GM18508 (cell line): ENCODE data around the gene ANKRD44.

Source experiments
- ATAC-seq: cut with Tn5 transposase; IDR thresholded peaks from one replicate; pipeline ENCODE4 v1.9.1; 2021; ENCODE audit warnings: moderate number of reproducible peaks; ENCODE audit not compliant: insufficient read depth, unreplicated experiment

ANKRD44 gene

DNA sequence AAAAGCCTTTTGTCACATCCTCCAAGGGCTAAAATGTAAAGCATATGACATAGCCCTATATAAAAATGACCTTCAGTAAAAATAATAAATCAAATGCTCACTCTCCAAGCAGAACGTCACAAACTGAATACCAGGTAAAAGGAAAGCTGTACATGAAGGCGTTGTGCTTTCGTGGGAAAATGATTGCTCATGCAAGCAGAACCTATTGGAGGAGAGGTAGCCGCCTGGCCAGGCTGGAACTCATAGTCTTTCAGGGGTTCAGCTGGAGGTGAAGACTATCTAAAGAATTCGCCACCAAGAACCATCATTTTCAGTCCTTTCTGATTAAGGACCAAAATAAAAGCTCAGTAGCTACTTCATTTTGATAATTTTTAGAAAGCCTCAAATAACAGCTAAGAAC lies 44.7 kb downstream of the ANKRD44 start:
- no peak for ATAC-seq

DNA sequence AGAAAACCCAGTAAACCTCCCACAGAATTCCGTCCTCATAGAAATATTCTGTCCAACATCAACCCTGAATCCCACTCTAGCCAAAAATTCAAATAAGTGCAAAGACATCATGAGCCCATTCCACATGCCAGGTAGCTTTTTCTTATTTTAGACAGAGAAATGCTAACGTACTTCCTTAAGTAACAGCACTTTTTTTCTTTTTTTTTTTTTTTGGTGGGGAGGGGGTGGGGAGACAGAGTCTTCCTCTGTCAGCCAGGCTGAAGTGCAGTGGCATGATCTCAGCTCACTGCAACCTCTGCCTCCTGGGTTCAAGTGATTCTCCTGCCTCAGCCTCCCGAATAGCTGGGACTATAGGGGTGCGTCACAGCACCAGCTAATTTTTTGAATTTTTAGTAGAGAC lies 45.5 kb downstream of the ANKRD44 start:
- ATAC-seq, result no peak

DNA sequence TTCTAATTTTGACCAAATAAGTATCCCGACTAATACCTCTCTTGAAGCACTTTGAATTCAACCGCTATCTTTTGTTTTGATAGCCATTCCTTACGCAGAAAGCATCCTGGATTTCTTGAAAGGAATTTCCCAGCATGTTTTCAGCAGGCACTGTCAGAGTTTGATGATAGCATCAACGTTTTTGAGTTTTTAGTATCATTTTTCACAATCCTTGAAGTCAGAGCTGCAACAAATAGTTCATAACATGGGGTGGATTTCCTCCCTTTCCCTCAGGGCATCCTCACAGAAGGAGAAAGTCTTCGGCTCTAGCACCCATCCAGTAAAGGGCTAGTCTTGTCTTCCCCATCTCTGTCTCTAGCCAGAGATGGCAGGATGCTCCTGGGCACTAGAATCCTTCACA lies 46.2 kb downstream of the ANKRD44 start:
- no peak for ATAC-seq

DNA sequence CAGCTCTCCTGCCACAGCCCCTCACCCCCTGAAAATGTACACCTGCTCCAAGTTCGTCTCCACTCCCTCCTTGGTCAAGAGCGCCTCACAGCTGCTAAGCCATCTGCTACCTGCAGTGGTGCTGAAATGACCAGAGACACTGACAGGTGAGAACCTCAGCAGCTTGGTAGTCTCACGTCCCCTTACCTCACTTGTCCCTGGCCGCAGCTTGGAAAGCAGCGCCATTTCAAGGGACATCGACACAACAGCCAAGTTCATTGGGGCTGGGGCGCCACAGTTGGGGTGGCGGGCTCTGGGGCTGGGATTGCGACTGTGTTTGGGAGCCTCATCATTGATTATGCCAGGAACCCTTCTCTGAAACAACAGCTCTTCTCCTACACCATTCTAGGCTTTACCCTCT lies 47.5 kb downstream of the ANKRD44 start:
- no peak for ATAC-seq

DNA sequence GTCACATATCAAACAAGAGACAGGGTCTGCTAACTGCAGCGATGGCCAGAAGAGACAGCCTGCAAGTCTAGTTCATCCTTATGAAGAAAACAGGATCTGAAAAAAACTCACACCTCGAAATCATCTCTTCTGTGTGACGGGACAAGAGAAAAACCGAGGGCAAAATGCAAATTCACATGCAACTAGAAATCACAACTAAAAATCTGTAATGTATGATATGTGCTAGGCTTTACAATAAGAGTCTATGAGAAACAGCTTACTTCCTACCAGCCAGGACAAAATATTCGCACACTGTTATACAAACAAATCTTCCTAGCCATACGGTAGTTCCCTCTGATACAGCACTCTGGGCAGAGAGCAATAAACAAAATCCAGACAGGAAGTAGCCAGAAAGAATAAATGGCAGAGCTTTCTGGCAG lies 48.8 kb downstream of the ANKRD44 start:
- peak; percentile 50 for ATAC-seq

DNA sequence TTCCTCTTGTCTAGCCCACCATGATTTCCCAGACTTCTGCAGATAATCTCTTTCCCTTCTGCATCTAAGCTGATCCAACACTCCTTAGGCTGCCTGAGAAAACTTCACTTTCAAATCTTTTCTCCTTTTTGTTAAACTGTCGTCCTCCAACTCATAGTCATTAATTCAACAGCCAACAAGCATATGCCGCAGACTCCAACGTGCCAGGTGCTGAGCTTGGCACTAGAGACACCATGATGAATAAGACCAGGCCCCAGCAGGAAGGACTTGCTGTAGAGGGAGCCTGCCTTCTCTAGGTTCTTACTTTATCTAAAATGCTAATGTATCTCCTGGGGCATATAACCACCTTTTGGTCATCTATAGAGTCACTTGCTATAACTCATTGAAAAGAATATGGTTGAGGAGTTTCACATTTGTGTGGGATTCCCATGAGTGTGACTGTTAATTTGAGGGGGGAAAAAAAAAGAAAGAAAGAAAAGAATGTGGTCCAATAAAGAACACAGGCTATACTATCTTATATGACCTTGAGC lies 51.0 kb downstream of the ANKRD44 start:
- ATAC-seq, result no peak

DNA sequence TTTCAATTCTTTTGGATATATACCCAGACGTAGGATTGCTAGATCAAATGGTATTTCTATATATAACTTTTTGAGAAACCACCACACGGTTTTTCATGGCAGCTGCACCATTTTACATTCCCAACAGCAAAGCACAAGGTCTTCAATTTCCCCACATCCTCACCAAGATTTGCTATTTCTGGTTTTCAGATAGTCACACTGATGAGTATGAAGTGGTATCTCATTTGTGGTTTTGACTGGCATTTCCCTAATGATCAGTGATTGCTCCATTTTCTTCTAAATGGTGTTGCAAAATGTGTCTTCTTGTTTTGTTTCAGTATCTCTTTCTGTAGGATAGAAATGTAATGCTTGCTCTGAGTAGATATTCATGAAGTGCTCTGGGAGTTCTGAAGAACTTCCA lies 52.0 kb downstream of the ANKRD44 start:
- ATAC-seq, result no peak

DNA sequence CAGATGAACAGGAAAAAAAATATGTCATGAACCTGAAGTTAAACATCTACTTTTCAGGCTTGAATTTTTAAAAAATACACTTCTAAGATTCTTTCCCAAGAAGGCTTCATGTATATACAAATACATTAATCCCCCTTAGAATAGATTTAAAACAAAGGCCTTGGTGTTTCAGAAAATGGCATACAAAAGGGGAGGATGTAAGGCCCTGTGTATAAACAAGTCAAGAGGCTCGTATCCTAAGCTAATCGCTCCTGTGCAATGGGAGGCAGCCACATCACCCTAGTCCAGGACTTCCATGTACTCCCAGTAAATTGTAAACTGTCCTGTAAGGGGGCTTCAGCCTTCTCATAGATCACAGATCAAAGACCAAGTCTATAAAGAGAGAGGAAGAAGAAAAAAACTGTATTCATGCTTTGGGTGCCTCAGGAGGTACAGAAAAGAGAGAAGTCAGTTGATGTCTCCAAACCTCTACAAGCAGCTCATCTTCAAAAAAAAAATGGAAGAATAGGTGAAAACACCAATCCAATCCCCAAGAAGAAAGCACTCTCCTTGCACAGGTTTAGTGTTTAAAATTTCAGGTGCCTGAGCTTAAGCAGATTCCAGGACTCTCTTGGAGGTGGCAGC lies 53.9 kb downstream of the ANKRD44 start:
- ATAC-seq, result no peak

DNA sequence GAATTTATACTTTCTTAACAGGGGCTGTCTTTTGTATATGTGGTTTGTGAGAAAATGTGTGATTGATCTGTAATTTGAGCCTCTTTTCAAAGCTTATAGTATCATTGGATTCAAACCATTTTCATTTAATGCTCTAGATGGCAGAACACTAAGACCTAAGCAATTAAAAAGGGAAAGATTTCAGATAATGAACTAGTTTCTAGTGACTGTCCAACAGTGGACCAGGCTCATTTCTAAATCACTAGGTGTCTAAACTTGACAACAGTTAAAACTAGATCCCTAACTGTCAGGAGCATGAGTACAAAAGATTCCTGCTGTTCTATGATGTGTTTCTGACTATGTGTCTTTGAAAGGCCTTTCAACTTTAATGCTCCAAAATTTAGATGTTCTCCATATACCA lies 54.6 kb downstream of the ANKRD44 start:
- ATAC-seq, result no peak

DNA sequence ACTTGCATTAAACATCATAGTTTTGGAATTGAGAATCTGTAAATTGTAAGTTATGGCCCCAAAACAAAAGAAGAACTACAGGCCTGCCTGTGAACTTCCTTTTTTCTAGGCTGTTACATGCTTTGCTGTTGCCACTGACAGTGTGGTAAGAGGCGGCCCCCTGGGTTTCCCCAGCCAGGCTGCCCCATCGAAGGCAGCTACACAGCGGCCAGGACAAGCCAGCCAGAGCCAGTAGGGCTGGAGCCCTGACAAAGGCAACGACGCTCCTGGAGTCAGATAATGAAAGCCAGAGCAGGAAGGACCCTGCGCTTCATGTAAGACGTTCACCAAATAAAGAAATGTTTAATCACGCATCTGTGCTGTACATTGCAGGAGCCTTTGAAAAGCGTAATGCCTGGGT lies 55.0 kb downstream of the ANKRD44 start:
- peak; percentile 85 for ATAC-seq

DNA sequence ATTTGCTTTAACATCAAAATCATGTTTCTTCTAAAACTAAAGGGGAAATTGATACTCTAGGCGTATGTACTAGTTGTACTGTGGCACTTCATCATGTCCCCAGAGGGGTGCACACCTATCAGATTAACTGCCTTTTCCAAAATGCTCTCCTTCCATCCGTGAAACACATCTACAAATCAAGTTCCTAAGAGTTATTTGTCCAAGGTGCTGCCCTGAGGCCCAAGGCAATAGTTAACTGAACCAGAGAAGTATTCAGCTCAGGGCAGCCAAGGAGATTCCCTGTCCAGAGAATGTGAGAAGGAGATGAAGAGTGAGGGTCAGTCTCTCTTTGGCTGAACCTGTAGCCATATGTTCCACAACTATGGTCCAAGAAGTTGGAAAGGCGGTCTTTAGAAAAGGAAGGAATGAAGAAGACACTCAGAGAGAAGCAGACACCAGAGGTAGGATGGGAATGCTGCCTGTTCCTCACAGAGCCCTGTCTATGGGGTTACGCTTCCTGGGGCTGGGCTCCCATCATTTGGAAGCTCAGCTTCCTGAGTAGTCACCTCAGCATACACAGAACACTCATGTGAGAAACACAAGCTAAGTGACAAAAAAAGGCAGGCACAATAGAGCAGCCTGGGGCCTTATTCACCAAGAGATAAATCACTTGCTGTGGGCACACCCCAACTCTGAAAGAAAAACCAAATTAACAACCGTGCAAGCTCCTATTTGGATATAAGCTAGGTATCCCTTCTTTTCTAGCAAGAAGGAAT lies 55.6 kb downstream of the ANKRD44 start:
- ATAC-seq, result peak; percentile 9

DNA sequence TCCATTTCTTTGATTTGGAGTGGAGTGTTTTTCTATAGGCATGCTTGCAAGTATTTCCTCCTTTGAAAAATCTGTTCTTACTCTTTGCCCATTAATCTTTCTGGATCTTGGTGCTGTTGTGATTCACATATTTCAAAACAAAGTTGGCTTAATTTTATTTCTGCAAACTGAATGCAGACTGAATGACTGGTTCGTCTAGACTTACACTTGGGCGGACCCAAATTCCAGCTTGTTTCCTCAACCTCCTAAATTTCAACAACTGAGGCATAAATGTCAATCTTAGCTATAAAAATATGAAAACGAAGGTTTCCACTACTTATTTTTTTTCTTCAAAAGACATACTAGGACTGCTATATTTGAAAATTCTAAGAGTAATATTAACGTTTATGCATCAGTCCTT lies 59.0 kb downstream of the ANKRD44 start:
- ATAC-seq, result no peak

DNA sequence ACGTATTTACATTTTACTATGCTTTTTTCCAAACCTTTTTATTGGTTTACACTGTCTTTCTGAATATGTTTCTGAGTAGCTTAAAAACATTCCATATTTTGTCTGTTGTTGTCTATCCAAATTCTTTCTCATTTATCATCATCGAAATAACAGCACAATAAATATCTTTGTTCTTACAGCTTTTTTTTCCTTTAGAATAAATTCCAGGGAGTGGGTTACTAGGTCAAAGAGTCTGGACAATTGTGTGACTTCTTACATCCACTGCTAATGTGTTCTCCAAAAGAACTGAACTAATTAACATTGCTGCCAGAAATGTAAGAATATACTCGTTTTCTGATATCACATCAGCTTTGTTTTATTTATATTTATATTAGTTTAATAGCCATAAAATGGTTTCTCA lies 59.4 kb downstream of the ANKRD44 start:
- ATAC-seq, result no peak

DNA sequence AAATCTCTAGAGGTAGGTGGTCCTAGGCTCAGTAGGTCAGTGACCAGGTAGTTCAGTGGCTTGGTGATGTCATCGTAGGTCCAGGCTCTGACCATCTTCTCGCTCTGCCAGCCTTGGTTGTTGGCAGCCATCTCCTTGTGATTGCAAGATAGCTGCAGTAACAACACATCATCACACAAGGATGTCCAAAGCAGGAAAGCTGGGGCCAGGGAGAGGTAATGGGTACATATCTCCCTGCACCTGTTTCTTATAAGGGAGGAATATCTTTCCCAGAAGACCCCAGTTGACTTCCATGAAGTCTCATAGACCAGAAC lies 60.5 kb downstream of the ANKRD44 start:
- ATAC-seq, result no peak

DNA sequence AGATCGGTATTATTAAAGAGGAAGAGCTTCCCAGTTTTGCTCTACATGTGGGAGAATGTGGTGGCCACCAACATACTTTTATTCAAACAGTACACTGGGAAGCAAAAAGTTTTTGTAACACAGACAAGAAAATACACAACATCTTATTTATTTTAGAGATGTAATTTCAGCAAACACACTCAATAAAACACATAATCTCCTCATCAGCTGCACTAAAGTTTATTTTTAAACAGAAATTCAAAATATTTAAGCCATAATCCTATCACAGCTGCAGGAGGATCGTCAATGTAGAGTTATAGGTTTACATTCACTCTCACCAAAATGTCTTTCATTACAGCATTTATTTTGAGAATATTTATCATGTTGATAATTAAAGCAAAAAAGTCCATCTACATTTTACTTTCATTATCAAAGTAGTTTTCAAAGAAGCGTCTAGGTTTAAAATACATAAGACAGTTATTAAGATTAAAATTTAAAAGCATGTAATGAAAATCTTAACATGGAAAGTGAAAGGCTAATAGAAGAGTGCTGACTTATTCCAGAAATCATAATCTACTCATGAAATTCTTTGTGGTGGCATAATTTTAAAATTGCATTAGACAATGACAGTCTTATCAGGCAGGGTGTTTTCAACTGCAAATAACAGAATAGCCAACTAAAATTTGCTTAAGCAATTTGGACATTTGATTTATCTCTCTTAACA lies 61.0 kb downstream of the ANKRD44 start:
- no peak for ATAC-seq

DNA sequence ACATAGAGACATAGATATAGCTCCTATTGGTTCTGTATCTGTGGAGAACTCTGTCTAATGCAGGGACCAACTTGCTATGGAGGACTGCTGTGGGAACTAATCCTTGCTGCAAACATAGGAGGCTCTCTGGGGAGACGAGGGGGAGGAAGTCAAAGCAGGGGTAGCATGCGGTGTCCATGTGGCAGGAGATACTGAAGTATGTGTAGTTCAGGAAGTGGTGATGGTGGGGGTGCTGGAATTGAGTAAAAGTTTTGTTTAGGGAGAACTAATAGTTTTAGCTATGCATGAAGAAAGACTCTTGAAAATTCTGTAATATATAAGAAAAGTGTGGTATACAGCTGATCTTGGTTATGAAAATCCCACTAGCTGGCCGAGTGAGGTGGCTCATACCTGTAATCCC lies 62.0 kb downstream of the ANKRD44 start:
- no peak for ATAC-seq

DNA sequence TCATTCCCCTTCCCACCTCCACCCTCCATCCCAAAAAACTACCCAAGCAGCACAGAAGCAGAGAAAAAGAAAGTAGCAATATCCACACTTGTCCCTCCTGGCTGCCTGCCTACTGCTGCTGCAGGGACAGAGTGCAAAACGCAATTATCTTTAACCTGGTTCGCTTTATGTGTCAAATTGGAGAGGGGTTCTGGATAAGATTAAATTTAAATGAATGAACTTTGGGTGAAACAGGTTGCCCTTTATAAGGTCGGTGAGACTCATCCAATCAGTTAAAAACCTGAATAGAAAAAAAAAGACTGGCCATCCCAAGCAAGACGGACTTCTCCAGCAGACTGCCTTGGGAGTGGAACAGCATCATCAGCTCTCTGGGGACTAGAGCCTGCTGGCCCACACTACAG lies 62.6 kb downstream of the ANKRD44 start:
- no peak for ATAC-seq

DNA sequence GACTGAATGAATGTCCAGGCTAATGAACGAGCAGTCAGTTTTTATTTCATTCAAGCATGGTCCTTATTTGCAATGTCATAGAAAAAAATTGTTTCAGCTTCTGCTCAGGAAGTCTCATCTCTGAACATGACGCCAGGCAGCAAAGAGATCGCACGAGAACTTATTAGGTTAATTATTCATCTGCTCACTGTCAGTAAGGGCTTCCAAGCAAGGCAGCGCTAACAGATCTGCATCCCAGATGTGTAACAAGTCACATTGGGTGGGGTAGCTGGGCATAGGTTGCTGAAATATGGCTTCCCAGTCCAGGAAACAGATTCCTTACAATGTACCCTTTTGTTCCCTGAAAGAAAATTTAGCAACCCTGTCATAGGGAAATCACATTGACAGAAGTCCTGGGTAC lies 63.5 kb downstream of the ANKRD44 start:
- ATAC-seq, result no peak

DNA sequence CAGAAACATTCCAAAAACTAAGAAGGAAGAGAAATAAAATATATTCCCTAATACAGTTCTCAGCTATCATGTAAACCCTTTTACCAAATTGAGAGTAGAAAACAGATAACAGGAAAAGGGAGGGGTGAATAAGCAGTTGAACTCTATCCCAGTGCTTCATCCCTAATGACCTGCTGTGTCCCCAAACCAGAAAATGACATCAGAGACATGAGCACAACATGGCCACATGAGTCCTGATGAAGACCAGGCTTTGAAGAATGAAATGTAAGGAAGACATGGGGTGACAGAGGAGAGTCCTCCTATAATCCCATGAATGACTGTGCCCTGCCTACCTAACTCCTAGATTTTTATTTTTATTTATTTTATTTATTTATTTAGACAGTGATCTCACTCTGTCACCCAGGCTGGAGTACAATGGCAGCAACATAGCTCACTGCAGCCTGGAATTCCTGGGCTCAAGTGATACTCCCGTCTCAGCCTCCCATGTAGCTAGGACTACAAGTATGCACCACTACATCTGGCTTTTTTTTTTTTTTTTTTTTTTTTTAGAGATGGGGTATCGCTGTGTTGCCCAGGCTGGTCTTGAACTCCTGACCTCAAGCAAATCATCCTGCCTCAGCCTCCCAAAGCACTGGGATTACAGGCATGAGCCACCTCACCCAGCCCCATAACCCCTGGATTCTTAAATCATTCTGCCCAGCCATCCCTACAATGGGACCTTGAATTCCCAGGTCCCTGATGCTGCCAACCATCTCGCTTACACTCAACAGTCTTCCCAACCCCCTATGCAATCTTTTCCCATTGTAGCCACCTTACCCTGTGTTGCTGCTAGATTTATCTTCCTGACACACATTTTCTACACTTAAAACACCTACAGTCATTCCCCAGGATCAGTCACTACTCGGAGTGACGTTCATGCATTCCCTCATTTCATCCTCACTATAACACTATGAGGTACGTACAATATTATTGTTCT lies 64.5 kb downstream of the ANKRD44 start:
- ATAC-seq, result no peak

DNA sequence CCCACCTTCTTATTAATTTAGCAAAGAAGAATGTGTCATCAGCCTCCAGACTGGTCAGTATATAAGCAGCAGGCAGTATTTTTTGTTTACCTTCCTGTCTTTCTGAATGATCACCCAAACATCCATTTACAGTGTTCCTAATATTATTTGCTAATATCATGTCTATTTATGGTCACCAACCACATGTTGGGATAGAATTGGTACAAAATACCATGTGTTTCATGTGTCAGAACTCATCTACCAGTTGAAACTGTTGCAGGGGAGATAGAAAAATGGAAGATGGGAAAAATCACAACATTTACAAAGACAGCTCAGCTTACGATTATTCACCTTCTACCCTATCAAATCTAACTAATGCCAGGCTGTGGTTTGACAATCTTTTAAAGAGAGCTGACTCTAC lies 66.2 kb downstream of the ANKRD44 start:
- ATAC-seq, result no peak
